Measurements from ENCODE around the gene SMO. TPM values are rescaled to one million over a fixed set of nuclear protein-coding genes. Genes with fewer than 3 reads are reported as not detected.
A peak's percentile ranks its signal among the peaks of the same experiment; 100 is the strongest.

The SMO gene
- total RNA-seq, 1 donor from 2014 or later: 17.4 TPM

DNA sequence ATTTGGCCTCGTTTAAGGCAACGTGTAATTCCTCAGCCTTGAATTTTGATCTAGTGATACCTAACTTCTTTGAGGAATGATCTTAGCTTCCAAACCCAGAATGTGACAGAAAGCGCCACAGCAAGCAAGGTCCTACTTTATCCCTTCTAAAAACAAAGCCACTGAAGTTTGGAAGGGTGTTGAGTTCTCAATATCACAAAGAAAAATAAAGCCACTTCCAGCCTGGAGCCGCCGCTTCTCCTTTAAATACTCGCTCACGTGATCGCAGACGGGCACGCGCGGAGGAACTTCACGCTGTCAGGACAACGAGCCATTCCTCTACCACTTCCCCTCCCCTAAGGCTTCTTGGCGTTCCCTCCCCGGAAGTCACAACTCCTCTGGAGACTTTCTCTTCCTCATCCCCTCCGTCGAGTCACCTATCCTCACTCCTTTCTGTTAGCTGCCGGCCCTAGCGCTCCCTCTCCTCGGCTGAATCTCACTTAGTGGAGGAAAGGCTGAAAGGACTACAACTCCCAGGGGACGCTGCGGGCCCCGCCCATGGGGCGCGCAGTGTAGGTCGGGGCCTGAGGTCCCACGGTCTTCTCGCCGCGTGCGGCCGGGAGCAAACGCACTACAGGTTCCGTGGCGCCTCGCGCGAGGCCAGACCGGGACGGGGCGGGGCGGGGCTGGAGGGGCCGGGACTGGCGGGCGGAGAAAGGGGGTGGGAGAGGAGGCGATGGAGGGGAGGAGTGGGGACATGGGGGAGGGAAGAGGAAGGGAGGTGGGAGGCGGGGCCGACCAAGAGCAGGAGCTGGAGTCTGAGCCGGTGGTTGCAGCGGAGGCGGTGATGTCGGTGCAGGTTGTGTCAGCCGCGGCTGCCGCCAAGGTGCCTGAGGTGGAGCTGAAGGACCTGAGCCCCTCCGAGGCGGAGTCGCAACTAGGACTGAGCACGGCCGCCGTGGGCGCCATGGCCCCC, 36.1 kb downstream of the SMO start, which contains the start of gene AHCYL2:
AHCYL2 (plus strand) TSS at position 780 of the 955 bp plus-strand sequence.
- H3K4me3 Mint-ChIP-seq (ENCODE audit: unreplicated experiment): peak within 1 kb of the TSS; percentile 99
- H3K9me3 Mint-ChIP-seq (ENCODE audit: unreplicated experiment): no peaks in the 10 kb centered on the region
- H3K27ac Mint-ChIP-seq (ENCODE audit: unreplicated experiment): peak within 1 kb of the TSS; percentile 100
- H3K4me1 Mint-ChIP-seq (ENCODE audit: unreplicated experiment): peaks cover 32% of the 10 kb centered on the region
- peak; percentile 97 for DNase-seq (ENCODE audit: low spot score)
- H3K27me3 Mint-ChIP-seq (ENCODE audit: unreplicated experiment): peaks cover 9% of the 10 kb centered on the region
- no peaks in the 10 kb centered on the region for H3K36me3 Mint-ChIP-seq (ENCODE audit: low read depth, unreplicated experiment)
- TF ChIP-seq, protein P1, sequence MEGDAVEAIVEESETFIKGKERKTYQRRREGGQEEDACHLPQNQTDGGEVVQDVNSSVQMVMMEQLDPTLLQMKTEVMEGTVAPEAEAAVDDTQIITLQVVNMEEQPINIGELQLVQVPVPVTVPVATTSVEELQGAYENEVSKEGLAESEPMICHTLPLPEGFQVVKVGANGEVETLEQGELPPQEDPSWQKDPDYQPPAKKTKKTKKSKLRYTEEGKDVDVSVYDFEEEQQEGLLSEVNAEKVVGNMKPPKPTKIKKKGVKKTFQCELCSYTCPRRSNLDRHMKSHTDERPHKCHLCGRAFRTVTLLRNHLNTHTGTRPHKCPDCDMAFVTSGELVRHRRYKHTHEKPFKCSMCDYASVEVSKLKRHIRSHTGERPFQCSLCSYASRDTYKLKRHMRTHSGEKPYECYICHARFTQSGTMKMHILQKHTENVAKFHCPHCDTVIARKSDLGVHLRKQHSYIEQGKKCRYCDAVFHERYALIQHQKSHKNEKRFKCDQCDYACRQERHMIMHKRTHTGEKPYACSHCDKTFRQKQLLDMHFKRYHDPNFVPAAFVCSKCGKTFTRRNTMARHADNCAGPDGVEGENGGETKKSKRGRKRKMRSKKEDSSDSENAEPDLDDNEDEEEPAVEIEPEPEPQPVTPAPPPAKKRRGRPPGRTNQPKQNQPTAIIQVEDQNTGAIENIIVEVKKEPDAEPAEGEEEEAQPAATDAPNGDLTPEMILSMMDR (IDR thresholded peaks at IDR 0.05; ENCODE audit: unreplicated experiment): no peak

DNA sequence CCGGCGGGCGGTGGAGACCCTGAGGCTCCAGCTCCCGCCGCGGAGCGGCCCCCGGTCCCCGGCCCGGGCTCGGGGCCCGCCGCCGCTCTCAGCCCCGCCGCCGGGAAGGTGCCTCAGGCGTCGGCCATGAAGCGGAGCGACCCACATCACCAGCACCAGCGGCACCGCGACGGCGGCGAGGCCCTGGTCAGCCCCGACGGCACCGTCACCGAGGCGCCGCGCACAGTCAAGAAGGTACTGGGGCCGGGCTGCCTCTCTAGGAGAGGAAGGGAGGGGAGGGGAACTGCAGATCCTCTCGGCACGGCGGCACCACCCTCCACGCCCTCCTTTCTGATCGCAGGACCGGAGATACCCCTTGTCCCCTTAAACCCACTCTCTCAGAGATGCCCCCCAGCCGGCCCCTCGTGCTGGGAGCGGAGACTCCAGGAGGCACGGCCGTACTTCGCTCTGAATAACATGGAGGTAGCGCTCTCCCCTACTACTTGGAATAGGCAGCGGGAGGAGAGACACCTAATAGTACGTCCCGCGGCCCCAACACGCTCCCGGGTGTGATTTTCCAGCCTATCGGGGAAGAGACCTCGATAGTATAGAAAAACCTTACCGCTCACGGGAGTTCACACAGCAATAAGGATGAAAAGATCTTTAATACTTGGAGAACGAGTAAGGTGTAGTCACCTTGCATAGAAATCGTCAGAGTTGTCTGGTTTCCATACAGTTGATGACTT, 36.9 kb downstream of the SMO start:
- Mint-ChIP-seq H3K4me3 (ENCODE audit: unreplicated experiment) (peak overlapping the region; percentile 90), H3K36me3 (ENCODE audit: low read depth, unreplicated experiment) (no peaks in the 10 kb centered on the region), H3K27ac (ENCODE audit: unreplicated experiment) (peak overlapping the region; percentile 52), H3K9me3 (ENCODE audit: unreplicated experiment) (no peaks in the 10 kb centered on the region), H3K27me3 (ENCODE audit: unreplicated experiment) (peaks cover 9% of the 10 kb centered on the region), H3K4me1 (ENCODE audit: unreplicated experiment) (peaks cover 32% of the 10 kb centered on the region)
- DNase-seq (ENCODE audit: low spot score): peak; percentile 61
- TF ChIP-seq, protein P1 (IDR thresholded peaks at IDR 0.05; ENCODE audit: unreplicated experiment): no peak

DNA sequence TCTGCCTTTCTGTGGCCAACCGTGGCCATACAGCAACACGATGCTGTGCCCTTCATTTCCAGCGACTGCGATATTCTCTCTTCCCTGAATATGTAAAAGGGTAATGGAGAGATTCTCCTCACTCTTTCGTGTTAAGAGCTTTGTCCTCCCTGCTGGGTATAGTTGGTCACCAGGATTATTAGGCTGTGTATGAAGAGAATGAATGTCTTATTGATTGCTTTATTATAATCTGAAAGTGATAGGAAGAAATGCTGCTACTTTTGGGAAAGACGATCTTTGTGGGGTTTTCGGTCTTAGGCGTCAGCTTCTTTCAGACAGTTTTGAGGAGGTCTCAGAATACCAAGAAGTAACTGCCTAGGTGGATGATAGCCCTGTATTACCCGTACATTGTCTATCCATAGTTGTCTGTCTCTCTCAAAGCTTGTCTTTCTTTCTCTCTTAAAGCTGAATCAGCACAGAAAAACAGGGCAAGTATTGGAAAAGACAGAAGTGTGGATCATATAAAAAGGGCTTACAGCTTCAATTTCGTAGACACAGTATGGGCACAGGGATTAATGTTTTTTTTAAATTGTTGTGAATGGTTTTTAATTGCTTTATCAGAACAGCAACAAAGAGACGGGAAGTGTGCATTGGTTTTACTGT, 37.6 kb downstream of the SMO start:
- peaks cover 9% of the 10 kb centered on the region for H3K27me3 Mint-ChIP-seq (ENCODE audit: unreplicated experiment)
- TF ChIP-seq, protein P1 (IDR thresholded peaks at IDR 0.05; ENCODE audit: unreplicated experiment): no peak
- no peaks in the 10 kb centered on the region for H3K36me3 Mint-ChIP-seq (ENCODE audit: low read depth, unreplicated experiment)
- H3K4me3 Mint-ChIP-seq (ENCODE audit: unreplicated experiment): peak overlapping the region; percentile 90
- no peaks in the 10 kb centered on the region for H3K9me3 Mint-ChIP-seq (ENCODE audit: unreplicated experiment)
- H3K27ac Mint-ChIP-seq (ENCODE audit: unreplicated experiment): no peak overlapping the region
- DNase-seq (ENCODE audit: low spot score): no peak
- H3K4me1 Mint-ChIP-seq (ENCODE audit: unreplicated experiment): peaks cover 32% of the 10 kb centered on the region

GRCh38 chr7:129227646-129228578, 39.5 kb downstream of the SMO start:
- no peak overlapping the region for H3K27ac Mint-ChIP-seq (ENCODE audit: unreplicated experiment)
- H3K36me3 Mint-ChIP-seq (ENCODE audit: low read depth, unreplicated experiment): no peaks in the 10 kb centered on the region
- peaks cover 22% of the 10 kb centered on the region for H3K4me1 Mint-ChIP-seq (ENCODE audit: unreplicated experiment)
- no peaks in the 10 kb centered on the region for H3K9me3 Mint-ChIP-seq (ENCODE audit: unreplicated experiment)
- DNase-seq (ENCODE audit: low spot score): no peak
- peaks cover 9% of the 10 kb centered on the region for H3K27me3 Mint-ChIP-seq (ENCODE audit: unreplicated experiment)
- TF ChIP-seq, protein P1 (IDR thresholded peaks at IDR 0.05; ENCODE audit: unreplicated experiment): no peak
- no peak overlapping the region for H3K4me3 Mint-ChIP-seq (ENCODE audit: unreplicated experiment)
